Vagina (tissue), 2 donors: ENCODE results near the gene PNPLA3.

ENCODE experiments used
- POLR2A ChIP-seq, 2 donors: fragments of 450-650 bp; IDR thresholded peaks; one replicate each; pipeline ENCODE4 v1.6.1; 2017; ENCODE audit warnings: antibody characterized with exemption in 2 of 2, mild to moderate bottlenecking in 2 of 2, moderate library complexity in 2 of 2
- POLR2AphosphoS5 ChIP-seq, 2 donors: sonication (generic); formaldehyde crosslinking; IDR thresholded peaks; one replicate each; pipeline ENCODE4 v1.9.0; 2017; ENCODE audit warnings: antibody characterized with exemption in 2 of 2, mild to moderate bottlenecking in 2 of 2, low read depth in 1 of 2; ENCODE audit not compliant: insufficient read depth in 1 of 2
- TF ChIP-seq, protein P1 (sequence below), 3 experiments: fragments of 450-650 bp in 2 of 3; fragments of 200-600 bp in 1 of 3; sonication (generic) in 1 of 3; IDR thresholded peaks; one replicate each; pipeline ENCODE4 v1.5.1; 2017 to 2019; ENCODE audit warnings: antibody characterized with exemption in 3 of 3, mild to moderate bottlenecking in 2 of 3, moderate library complexity in 2 of 3

DNA sequence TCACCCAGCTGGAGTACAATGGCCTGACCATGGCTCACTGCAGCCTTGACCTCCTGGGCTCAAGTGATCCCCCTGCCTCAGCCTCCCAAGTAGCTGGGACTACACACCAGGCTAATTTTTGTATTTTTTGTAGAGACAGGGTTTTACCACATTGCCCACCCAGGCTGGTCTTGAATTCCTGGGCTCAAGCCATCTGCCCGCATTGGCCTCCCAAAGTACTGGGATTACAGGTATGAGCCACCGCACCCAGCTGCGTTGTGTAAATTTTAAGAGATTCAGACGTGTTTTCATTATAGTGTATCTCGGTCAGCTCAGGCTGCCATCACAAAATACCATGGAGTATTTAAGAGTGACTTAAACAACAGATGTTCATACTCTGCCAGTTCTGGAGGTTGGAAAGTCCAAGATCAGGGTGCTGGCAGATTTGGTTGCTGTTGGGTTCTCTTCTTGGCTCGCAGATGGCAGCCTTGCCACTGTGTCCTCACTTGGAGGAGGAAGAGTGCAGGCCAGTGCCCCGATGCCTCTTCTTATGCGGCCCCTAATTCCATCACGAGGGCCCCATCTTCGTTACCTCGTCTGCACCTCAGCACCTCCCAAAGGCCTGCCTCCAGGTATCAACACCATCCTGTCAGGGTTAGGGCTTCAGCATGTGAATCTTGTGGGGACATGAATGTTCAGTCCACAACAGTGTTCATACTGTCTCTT lies 67.9 kb downstream of the PNPLA3 start:
- TF ChIP-seq, protein P1, sequence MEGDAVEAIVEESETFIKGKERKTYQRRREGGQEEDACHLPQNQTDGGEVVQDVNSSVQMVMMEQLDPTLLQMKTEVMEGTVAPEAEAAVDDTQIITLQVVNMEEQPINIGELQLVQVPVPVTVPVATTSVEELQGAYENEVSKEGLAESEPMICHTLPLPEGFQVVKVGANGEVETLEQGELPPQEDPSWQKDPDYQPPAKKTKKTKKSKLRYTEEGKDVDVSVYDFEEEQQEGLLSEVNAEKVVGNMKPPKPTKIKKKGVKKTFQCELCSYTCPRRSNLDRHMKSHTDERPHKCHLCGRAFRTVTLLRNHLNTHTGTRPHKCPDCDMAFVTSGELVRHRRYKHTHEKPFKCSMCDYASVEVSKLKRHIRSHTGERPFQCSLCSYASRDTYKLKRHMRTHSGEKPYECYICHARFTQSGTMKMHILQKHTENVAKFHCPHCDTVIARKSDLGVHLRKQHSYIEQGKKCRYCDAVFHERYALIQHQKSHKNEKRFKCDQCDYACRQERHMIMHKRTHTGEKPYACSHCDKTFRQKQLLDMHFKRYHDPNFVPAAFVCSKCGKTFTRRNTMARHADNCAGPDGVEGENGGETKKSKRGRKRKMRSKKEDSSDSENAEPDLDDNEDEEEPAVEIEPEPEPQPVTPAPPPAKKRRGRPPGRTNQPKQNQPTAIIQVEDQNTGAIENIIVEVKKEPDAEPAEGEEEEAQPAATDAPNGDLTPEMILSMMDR (IDR thresholded peaks at IDR 0.05) = no peak
- TF ChIP-seq POLR2A (IDR thresholded peaks at IDR 0.05) = no peak
- no peak for TF ChIP-seq POLR2AphosphoS5 (IDR thresholded peaks at IDR 0.05; ENCODE audit: insufficient read depth in 1 of 2, low read depth in 1 of 2)
